CD1c-positive myeloid dendritic cell (primary cell): ENCODE results near the gene ROPN1B.
A peak's percentile ranks its signal among the peaks of the same experiment; 100 is the strongest.
"Not testable (repeated sequence)": the region's sequence is repeated elsewhere in the genome, so short reads cannot be mapped to it uniquely, and the experiment has no call there.

Experiments used
- DNase-seq: peaks from one replicate; pipeline ENCODE4 v3.0.0-alpha.2; 2016; ENCODE audit errors: extremely low spot score

Gene ROPN1B

GRCh38 chr3:125968701-125969592, at the start of gene ROPN1B:
Gene ROPN1B (plus strand): TSS chr3:125969178. CDS start chr3:125972055, 2,877 bp downstream.
- not testable (repeated sequence) for DNase-seq

DNA sequence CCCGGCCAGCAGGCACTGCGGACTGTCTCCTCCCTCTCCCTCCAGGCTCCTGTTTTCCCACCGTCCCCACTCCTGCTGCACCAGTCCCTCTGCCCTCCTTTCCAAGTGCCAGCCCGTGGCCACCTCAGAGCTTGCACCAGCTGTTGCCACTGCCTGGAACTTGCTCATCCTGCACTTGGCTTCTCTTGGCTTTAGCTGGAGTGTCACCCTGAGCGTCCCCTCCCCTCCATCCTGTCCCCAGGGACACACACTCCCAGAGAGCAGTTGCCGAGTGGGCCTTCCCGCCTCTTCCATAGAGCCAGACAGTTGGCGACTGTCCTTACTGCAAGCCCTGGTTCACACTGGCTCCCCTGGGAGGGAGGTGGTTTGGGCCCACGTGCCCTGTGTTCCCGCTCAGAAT, 48.8 kb upstream of the ROPN1B start:
- DNase-seq: not testable (repeated sequence)

DNA sequence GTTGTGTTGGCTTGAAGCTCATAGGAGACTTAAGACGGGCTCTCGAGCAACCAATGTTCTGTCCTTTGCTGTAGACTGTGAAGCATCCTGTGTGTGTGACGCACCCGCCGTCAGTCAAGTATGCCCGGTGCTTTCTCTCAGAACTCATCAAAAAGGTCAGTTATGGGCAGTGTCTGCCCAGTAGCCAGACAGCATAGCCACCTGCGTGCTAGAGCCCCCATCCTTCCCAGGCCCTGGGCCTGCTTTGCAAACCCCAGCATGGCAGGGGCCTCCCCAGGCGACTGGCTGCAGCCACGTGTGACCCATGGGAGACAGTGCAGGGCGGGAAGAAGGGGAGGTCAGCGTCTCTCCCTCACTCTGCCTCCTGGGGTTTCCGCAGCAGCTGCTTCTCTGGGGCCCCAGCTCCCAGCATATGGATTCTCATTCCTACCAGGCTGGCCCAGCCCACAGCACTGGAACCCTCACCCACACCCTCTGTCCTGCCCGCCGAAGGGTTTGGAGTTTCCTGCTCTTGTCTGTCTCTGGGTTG, 48.2 kb upstream of the ROPN1B start:
- not testable (repeated sequence) for DNase-seq

DNA sequence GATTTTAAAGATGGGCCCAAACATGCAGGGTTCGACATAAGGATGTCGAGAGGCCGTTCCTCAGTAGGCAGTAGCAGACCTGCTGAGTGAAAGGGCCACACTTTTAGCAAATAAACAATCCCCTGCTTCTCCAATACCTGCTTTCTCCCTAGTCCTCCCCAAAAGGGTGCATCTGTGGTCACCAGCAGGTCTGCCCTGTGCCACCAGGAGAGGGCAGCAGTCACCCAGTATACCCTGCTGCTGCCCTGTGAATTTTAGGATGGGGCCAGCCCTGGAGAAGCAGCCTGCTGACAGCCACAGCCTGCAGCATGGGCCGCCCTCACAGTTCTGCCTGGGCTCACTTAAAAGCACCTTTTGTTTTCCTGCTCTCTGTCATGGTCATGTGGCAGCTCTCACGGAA, 47.3 kb upstream of the ROPN1B start:
- DNase-seq: peak; percentile 33

DNA sequence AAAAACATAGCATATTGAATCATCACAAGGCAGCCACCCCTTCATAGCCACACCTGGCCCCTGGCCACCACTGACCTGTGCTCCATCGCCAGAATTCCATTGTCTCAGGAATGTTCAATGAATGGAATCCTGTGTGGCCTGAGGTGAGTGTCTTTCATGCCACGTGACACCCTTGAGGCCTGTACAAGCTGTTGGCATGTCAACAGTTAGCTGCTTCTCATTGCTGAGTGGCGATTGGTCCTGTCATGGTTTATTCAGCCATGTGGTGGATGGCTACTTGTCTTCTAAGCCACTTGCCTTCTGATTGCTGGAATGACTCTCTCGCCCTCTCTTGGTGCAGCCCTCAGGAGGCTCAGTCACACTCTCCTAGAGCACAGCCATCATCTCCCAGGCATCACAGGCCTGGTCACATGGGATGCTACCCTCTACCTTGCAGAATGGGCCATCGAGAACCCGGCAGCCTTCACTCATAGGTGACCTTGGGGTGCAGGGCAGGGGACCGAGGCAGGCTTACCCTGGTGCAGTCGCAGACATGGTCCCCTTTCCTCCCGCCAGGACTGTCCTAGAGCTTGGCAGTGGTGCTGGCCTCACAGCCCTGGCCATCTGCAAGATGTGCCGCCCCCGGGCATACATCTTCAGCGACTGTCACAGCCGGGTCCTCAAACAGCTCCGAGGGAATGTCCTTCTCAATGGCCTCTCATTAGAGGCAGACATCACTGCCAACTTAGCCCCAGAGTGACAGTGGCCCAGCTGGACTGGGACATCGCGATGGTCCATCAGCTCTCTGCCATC, 45.5 kb upstream of the ROPN1B start:
- not testable (repeated sequence) for DNase-seq

DNA sequence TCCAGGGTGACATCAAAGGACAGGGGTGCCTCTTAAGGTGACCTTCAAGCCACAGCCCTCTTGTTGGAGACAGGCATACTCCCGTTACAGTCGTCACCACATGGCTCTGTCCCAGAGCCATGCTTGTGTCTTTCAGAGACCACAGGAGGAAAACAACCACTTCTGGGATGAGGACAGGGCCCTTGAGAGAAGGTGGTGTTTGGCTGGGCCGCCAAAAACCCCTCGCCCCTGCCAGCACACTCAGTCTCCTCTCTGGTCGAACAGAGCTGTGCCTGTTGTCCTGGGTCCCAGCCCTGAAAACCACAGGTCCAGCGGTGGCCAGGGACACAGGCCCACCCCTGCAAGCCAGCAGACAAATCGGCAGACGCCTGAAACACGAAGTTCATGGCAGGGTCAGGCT, 44.7 kb upstream of the ROPN1B start:
- DNase-seq: not testable (repeated sequence)

DNA sequence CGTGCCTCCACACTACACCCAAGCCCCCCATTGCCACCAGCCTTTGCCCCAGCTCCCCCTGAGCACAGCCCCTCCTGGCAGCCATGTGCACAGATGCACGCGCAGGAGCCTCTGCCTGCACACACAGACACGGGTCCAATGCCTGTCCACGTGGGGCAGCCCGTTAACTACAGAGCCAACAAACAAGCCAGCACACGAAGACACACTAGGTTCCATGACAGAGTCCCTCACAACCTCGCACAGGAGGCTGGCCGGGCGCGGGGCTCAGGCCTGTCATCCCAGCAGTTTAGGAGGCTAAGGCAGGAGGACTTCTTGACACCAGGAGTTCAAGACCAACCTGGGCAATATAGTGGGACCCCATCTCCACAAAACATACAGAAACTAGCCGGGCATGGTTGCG, 43.3 kb upstream of the ROPN1B start:
- not testable (repeated sequence) for DNase-seq

DNA sequence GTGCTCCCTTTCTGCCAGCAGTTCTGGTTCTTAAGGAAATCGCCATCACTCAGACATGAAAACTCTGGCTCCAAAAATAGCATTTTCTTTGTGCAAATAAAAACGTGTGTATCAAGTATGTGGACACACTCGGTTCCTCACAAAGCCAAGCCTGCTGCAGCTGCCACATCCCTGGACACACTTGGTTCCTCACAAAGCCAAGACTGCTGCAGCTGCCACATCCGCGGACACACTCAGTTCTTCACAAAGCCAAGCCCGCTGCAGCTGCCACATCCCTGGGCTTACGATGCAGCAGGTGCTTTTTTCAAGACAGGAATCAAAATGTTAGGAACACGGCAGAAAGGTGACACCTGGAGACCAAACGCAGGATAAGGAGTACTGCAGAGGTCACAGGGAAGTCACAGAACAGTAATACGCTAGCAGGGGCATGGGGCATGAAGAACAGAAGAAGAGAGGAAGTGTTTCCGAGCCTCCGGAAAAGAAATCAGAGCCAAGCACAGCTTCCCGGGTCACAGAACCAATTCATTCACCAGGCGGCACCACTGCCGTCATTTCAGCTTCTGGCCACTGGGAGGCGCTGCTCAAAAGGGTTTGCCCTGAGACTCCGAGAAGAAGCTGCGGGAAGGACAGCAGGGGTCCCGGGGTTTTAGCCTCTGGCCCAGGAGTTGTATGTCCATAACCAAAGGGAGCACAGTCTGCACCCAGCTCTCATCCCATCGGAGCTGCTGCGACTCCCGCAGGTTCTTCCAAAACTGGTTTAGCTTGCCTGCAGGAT, 40.0 kb upstream of the ROPN1B start:
- peak; percentile 44 for DNase-seq

DNA sequence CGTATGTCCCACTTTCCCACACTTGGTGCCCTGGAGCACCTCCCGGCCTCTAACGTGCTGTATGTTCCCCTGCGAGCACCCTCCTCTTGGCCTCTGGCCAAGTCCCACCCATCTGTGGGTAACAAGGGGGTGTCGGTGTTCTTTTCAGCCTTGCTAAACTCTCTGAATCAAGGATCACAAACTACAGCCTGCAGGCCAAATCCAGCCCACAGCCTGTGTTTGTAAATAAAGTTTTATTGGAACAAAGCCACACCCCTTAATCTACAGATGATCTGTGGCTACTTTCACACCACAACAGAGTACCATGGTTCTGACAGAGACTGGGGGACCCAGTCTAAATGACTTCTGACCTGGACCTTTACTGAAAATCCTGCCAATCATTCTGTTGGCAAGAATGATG, 39.2 kb upstream of the ROPN1B start:
- not testable (repeated sequence) for DNase-seq

DNA sequence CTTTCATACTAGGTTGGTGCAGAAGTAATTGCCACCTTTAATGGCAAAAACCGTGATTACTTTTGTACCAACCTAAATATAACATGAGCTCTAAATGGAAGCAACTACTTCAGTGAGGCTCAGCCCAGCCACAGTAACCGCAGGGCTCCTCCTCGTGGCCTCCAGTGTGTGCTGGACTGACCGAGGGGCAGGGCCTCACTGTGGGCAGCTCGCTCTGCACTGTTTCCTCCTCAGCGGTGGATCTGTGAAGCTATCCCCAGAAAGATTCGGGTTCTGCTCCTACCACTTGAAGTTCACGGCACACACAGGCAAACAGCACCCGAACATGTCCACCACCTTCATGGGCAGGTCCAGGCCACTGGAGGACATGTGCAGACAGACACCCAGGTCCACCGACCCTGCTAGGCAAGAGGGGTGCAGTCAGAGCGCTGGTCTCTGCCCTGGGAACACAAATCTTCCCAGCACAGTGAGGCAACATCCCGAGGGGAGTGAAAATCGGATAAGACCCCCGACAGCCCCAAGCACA, 37.6 kb upstream of the ROPN1B start:
- DNase-seq: not testable (repeated sequence)

DNA sequence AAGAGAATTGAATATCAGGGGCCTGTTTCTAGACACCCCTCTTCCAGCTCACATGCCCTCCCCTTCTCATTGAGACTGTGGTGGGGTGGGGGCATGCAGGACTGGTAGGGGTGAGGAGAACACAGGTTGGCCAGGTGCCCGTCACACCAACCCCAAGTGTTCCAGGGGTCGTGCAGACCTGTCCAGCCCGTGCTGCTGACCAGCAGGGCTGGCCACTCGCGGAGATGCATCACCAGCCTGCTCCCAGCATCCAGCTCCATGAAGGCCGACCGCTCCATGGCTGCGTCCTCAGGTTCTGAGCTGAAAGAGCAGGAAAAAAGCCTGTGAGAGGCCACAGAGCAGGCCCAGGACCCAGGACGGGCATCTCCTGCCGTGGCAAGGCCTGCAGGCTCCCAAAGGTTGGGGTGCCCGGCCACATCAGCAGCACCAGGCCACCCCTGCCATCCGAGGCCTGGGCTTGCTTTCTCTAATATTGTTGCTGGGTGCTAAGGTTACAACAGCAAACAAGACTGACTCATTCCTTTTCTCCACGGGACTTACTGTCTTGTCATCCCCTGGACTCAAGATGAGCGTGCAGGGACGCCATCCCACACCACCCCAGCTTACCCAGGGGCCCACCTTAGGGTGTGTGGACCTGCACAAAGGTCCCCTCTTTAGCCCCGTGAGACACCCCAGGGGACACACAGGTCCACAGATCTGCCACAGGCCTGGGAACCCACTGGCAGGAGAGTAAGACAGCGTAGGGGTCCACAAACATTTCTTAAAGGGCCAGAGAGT, 35.4 kb upstream of the ROPN1B start:
- not testable (repeated sequence) for DNase-seq

DNA sequence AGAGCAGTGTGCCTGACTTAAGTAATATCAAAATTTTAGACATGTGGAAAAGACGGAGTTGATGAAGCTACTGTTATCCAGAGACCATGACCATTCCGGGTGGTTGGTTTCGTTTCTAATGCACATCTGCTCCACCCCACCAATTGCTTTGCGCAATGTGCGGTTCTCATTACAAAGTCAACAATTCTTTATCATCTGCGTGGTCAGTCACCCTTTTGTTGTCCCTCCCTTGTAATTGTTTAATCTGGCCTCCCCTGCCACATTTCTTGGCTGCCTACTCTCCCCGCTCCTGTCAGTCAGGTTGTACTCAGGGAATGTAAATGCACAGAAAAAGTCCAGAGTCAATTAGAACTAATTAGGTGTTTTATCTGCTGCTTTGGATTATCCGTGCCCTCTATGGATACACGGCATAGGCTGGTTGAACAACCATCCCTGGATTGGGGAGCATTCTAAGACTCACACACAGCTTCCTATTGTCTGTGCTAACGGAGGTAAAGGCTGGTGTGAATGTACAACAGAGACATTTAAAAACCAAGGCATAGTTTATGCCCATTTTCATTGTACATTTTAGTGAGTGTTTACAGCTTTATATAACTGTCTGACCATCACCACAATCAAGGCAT, 33.6 kb upstream of the ROPN1B start:
- not testable (repeated sequence) for DNase-seq

GRCh38 chr3:125936210-125936815, 32.7 kb upstream of the ROPN1B start:
- not testable (repeated sequence) for DNase-seq

GRCh38 chr3:125936891-125937290, 32.1 kb upstream of the ROPN1B start:
- DNase-seq: not testable (repeated sequence)

- DNase-seq: not testable (repeated sequence)
Observed at GRCh38 chr3:125947806-125948205, 21.2 kb upstream of the ROPN1B start.

DNA sequence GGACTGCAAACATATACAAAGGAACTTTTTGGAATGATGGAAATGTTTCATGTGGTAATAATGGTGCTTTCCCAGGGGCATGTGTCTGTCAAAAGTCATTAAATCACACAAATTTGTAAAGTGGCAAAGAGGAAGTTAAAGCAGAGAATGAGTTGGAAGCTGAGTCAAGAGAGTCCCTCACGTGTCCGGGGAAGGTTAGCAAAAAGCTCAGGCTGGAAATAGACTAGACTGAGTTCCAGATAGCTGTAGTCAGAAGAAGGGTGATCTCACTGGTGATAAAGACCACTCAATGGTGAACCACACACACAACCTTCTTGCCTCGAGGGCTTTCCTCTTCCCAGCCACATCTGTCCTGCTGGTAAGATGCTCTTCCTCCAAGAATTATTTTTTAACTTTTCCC, 20.1 kb upstream of the ROPN1B start:
- DNase-seq: not testable (repeated sequence)

DNA sequence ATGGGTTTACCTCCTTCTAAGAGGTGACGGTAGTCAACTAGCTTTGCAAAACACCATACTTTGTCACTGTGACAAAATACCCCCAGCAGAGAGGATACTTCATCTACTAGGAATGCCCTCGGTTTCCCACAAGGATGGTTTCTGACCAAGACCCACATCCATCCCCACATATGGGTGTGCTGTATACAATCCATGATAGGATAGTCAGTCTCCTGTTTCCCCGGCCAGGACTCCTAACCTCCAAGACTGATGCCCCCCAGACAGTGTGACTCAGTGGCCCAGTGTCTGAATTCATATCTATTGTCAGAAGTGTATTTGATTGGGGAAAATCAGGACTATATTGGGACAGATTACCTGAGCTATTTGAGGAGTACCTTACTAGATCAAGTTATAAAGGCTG, 17.8 kb upstream of the ROPN1B start:
- not testable (repeated sequence) for DNase-seq

GRCh38 chr3:125957020-125957419, 12.0 kb upstream of the ROPN1B start:
- DNase-seq: not testable (repeated sequence)

- DNase-seq: no peak
Observed at GRCh38 chr3:125957674-125958510, 11.1 kb upstream of the ROPN1B start.
